ENCODE results near the gene SFXN4.

- TF ChIP-seq CTCF (IDR thresholded peaks at IDR 0.05) = no peak
- no peak for TF ChIP-seq EZH2 (IDR thresholded peaks at IDR 0.05)
These were observed 49.1 kb downstream of the SFXN4 start for GRCh38 chr10:119116326-119116951.
